NCI-H774 (cell line): ENCODE data around the gene RNF103.
A peak's percentile ranks its signal among the peaks of the same experiment; 100 is the strongest.

Experiments
- DNase-seq: peaks from one replicate; lab custom pipeline; 2025; lab: John Stamatoyannopoulos, UW

Gene RNF103

DNA sequence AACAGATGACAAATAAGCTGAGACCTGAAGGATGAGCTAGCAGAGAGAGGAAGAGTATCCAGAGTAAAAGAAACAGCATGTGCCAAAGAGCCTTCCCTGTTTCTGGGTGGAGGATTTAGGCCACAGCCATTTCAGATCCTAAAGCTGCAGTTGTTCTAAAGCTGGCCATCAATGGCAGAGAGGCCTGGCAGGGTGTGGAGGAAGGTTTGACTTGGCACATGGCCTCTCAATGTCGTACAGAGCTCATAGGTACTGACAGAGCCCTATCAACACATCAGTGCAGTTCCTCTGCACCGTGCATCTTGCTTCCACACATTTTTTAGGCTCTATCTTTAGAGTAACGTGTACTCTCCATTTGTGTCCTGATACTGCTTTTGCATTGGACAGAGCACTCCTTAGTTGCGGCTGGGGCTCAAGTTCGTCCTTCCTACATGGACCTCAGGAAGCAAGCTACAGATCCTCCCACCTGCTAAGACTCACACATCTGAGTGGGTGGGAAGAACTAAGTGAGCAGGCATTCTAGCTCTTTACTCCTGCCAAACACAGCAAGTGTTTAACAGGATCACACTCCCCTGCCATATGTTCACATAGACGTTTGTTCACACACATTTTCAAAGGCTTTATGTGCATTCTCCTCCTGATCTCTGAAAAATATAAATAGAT lies 57.4 kb downstream of the RNF103 start:
- no peak for DNase-seq

DNA sequence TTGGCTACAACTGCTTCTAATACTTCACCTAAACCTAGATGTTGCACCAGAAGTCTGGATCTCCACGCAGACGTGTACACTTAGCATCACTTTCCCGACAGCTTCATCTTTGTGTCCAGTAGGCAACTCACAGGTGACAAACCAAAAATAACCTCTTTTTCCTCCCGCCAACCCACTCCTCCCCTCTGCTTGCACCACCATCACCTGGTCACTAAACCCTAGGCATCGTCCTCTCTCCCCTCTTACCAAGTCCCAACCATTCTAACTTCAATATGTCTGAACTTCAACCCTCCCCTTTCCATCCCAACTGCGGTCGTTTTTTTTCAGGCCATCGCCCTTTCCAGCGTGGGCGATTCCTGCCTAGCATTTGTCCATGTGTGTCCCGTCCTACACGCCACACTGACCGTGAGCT lies 60.0 kb downstream of the RNF103 start:
- no peak for DNase-seq

DNA sequence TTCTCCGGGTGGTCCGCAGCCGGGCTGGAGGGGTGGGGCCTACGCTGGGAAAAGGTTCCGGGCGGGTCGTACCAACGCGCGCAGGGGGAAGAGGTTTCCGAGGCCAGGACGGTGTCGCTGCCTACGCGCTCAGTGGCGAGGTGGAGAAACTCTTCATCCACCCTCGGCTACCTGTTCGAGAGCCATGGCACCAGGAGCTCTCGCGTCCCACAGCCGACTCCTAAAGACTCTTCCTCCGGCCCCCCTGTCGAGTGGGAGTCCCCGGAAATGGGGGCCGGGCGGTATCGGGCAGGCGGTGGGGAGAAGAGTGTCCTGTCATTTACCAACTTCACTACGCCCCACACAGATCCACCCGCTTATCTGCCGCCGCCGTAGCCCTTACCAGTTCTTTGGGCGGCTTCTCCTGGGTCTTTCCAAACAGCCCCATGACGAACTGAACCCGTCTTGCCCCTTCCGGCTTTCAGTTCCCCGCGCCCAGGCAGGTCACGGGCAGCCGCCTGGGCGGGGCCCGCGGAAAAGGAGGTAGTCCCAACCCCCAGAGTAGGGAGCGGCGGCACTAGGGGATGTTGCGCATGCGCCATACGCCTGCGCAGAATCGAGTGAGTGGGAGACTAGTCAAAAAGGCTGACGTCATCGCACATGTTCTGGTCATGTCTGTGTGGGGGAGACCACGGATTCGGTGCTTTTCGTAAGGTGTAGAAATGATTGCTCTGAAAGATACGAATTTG lies 60.6 kb downstream of the RNF103 start, which contains the start of gene CHMP3:
Gene CHMP3, minus strand, starts transcription at position 522 of the 728 bp plus-strand sequence. Its CDS starts 95 bp downstream, at position 427.
- peak; percentile 93 for DNase-seq

DNA sequence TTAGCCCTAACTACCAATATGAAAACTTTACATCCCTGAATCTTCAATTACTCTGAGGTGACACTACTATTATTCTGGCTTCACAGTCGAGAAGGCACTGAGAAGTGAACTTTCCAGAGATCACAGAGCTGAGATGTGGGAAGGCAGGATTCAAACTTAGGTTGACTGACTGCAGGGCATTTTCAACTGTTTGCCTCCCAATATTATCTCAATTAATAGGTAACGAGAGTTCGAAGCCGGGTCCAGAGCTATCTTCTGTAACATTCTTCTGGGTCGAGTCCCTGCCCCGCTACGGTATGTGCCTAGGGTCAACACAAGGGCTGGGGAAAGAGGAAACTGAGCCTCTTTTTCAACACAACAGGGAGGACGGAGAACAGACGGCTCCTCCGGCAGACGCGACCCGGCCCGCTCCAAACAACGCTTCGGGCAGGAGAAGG lies 61.2 kb downstream of the RNF103 start:
- DNase-seq, result no peak

DNA sequence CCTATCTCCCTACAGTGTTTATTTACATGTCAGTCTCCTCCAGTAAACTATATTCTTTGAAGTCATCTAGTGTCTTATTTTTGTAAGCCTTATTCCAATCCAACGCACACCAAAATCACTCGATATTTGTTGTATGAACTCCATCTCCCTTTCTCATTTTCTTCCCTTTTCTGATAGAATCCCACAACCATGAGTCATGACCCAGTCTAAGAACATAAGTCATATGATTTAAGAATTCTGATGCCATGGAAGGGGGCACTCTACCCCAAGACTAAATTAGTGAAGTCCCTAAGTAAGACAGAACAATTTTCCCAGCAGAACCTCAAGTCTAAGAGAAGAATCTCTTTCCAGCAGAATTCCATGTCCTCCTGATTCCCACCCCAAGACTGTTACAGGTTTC lies 65.8 kb downstream of the RNF103 start:
- no peak for DNase-seq

DNA sequence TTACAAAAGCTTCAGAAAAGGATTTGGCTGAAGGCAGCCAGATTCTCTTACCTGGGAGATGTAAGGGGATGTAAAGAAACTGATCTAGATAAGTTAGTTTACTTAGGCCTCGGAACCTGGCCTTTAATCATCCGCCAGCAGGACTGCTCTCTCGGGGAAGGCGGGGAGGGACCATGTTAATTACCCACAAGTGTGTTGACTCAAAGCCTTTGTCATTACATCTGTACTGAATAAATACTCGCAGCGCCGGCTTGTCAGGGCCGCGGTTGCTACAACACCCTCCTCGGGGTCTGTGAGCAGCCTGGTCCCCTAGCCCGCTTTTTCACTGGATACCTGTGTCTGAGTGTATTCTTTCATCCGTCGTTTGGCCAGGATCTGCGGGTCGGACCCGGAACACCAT lies 67.2 kb downstream of the RNF103 start:
- DNase-seq, result no peak
